Neural cell (in vitro differentiated cells): ENCODE measurements around the gene ITGA11. TPM values are rescaled to one million over a fixed set of nuclear protein-coding genes. Genes with fewer than 3 reads are reported as not detected.

Source experiments
- H2AFZ ChIP-seq: fragments of 200-600, 300-800 bp; sonication (generic), shearing (Covaris generic); 2 replicates; pipeline ENCODE4 v1.6.0; 2014; ENCODE audit warnings: low read depth, mild to moderate bottlenecking, antibody characterized with exemption, low read length, moderate library complexity
- H3F3A ChIP-seq: fragments of 200-600 bp; shearing (Covaris generic); 2 replicates; pipeline ENCODE4 v1.6.1; 2016; ENCODE audit warnings: mild to moderate bottlenecking, moderate library complexity, mixed read lengths, antibody characterized with exemption, low read length; ENCODE audit not compliant: insufficient read depth, poor library complexity, severe bottlenecking
- H3K27ac ChIP-seq: fragments of 200-600, 300-800 bp; sonication (generic), shearing (Covaris generic); 2 replicates; pipeline ENCODE4 v1.5.1; 2014; ENCODE audit warnings: mild to moderate bottlenecking, low read length, moderate library complexity
- H3K27me3 ChIP-seq: fragments of 300-800, 200-600 bp; sonication (generic), shearing (Covaris generic); 2 replicates; pipeline ENCODE4 v1.6.0; 2014; ENCODE audit warnings: mild to moderate bottlenecking, low read depth, low read length, moderate library complexity; ENCODE audit not compliant: insufficient read depth
- H3K36me3 ChIP-seq: fragments of 300-800, 200-600 bp; sonication (generic), shearing (Covaris generic); 2 replicates; pipeline ENCODE4 v1.5.1; 2014; ENCODE audit warnings: mild to moderate bottlenecking, antibody characterized with exemption, low read length, moderate library complexity; ENCODE audit not compliant: insufficient read depth
- H3K4me2 ChIP-seq: fragments of 300-800, 200-600 bp; sonication (generic), shearing (Covaris generic); 2 replicates; pipeline ENCODE4 v1.6.0; 2014; ENCODE audit warnings: mild to moderate bottlenecking, low read length
- H3K4me3 ChIP-seq: fragments of 300-800, 200-600 bp; sonication (generic), shearing (Covaris generic); 2 replicates; pipeline ENCODE4 v1.5.1; 2014; ENCODE audit warnings: mild to moderate bottlenecking, low read length, moderate library complexity
- H3K79me2 ChIP-seq: fragments of 200-600 bp; shearing (Covaris generic); replicated peaks from 2 replicates; pipeline ENCODE4 v1.6.0; 2014; ENCODE audit warnings: mild to moderate bottlenecking, low read length, moderate library complexity; ENCODE audit not compliant: insufficient read depth
- H3K9ac ChIP-seq: fragments of 300-800, 200-600 bp; sonication (generic), shearing (Covaris generic); 2 replicates; pipeline ENCODE4 v1.6.1; 2016; ENCODE audit warnings: mild to moderate bottlenecking, low read length, mixed read lengths
- H3K9me2 ChIP-seq: fragments of 200-600 bp; shearing (Covaris generic); 2 replicates; pipeline ENCODE4 v1.6.1; 2016; ENCODE audit warnings: mild to moderate bottlenecking, low read length, mixed read lengths; ENCODE audit not compliant: insufficient read depth
- H3K9me3 ChIP-seq: fragments of 200-600, 300-800 bp; sonication (generic), shearing (Covaris generic); 2 replicates; pipeline ENCODE4 v1.6.1; 2016; ENCODE audit warnings: mild to moderate bottlenecking, mixed run types, low read length, moderate library complexity, mixed read lengths
- H4K20me1 ChIP-seq: fragments of 200-600 bp; shearing (Covaris generic); 2 replicates; pipeline ENCODE4 v1.6.1; 2016; ENCODE audit warnings: mild to moderate bottlenecking, mixed run types; ENCODE audit not compliant: insufficient read depth
- CTCF ChIP-seq: fragments of 450-650 bp; IDR thresholded peaks from 2 replicates; pipeline ENCODE4 v1.5.1; 2014; ENCODE audit warnings: antibody characterized with exemption, mild to moderate bottlenecking, moderate library complexity; ENCODE audit not compliant: poor library complexity, severe bottlenecking
- EP300 ChIP-seq: fragments of 450-650 bp; conservative IDR thresholded peaks from 2 replicates; pipeline ENCODE4 v1.6.1; 2014; ENCODE audit warnings: antibody characterized with exemption, mild to moderate bottlenecking, moderate library complexity; ENCODE audit not compliant: poor library complexity, severe bottlenecking
- MXI1 ChIP-seq: fragments of 450-650 bp; conservative IDR thresholded peaks from 2 replicates; pipeline ENCODE4 v1.6.1; 2014; ENCODE audit warnings: antibody characterized with exemption, mild to moderate bottlenecking; ENCODE audit not compliant: poor library complexity, severe bottlenecking
- POLR2AphosphoS5 ChIP-seq: IDR thresholded peaks from 2 replicates; pipeline ENCODE4 v1.6.1; 2012
- RAD21 ChIP-seq: fragments of 450-650 bp; conservative IDR thresholded peaks from 2 replicates; pipeline ENCODE4 v1.6.1; 2014; ENCODE audit warnings: antibody characterized with exemption, mild to moderate bottlenecking, moderate library complexity
- REST ChIP-seq: IDR thresholded peaks from 2 replicates; pipeline ENCODE4 v1.6.1; 2012; ENCODE audit warnings: borderline replicate concordance
- SMC3 ChIP-seq: fragments of 450-650 bp; conservative IDR thresholded peaks from 2 replicates; pipeline ENCODE4 v1.6.1; 2014; ENCODE audit warnings: antibody characterized with exemption, mild to moderate bottlenecking, moderate library complexity; ENCODE audit not compliant: poor library complexity
- TAF1 ChIP-seq: IDR thresholded peaks from 2 replicates; pipeline ENCODE4 v1.6.1; 2012; ENCODE audit warnings: low read depth
- polyA plus RNA-seq: library from polyadenylated mRNA; depleted of rRNA; stranded (reverse); fragments of >200 nt; gene quantifications from 2 replicates; pipeline ENCODE4 v1.2.3, GENCODE V29; 2014

ITGA11 gene
- polyA plus RNA-seq, 1 donor from 2014 or later: not detected

- Histone ChIP-seq H3K9me2 (no peaks in the 10 kb centered on the region), H3K79me2 (peaks cover 48% of the 10 kb centered on the region), H3K27ac (peak overlapping the region; percentile 96), H2AFZ (peak overlapping the region; percentile 97), H3K36me3 (no peaks in the 10 kb centered on the region), H3K9me3 (no peaks in the 10 kb centered on the region), H3K9ac (peak overlapping the region; percentile 96), H3K4me2 (no peak overlapping the region), H4K20me1 (no peaks in the 10 kb centered on the region), H3K27me3 (no peaks in the 10 kb centered on the region), H3F3A (peaks cover 4% of the 10 kb centered on the region), H3K4me3 (peak overlapping the region; percentile 90)
- TF ChIP-seq SMC3 (no peak), REST (no peak), CTCF (peak; percentile 75), MXI1 (no peak), RAD21 (no peak), EP300 (no peak), TAF1 (peak; percentile 20)
These were observed 153.7 kb downstream of the ITGA11 start for GRCh38 chr15:68278345-68278594.

- Histone ChIP-seq H3K79me2 (peaks cover 43% of the 10 kb centered on the region), H3K36me3 (no peaks in the 10 kb centered on the region), H3K9me3 (no peaks in the 10 kb centered on the region), H3K4me2 (peak within 1 kb of the TSS; percentile 72), H2AFZ (peak within 1 kb of the TSS; percentile 97), H3K27ac (peak within 1 kb of the TSS; percentile 96), H3F3A (peaks cover 4% of the 10 kb centered on the region), H4K20me1 (no peaks in the 10 kb centered on the region), H3K9me2 (no peaks in the 10 kb centered on the region), H3K4me3 (peak within 1 kb of the TSS; percentile 90), H3K9ac (peak within 1 kb of the TSS; percentile 96), H3K27me3 (no peaks in the 10 kb centered on the region)
- TF ChIP-seq SMC3 (no peak), MXI1 (peak; percentile 56), REST (peak; percentile 71), EP300 (no peak), POLR2AphosphoS5 (peak; percentile 76), TAF1 (peak; percentile 87), RAD21 (no peak), CTCF (no peak)
These were observed 154.2 kb downstream of the ITGA11 start, which contains the start of gene FEM1B for GRCh38 chr15:68277603-68278344. Gene FEM1B, plus strand, starts transcription at chr15:68277745. Its CDS starts 673 bp downstream, at chr15:68278418.
